H1 (cell line): ENCODE results near the gene IGSF23. TPM values are rescaled to one million over a fixed set of nuclear protein-coding genes. Genes with fewer than 3 reads are reported as not detected.

Experiments
- CTCF ChIA-PET: fragments of 300-600 bp; sonication (Branson Sonifier 250); formaldehyde crosslinking; loops from one replicate; lab custom pipeline; 2021; ENCODE audit not compliant: partially characterized antibody; lab: Charles Lee
- POLR2A ChIA-PET: fragments of 300-600 bp; sonication (Branson Sonifier 250); formaldehyde crosslinking; loops from one replicate; lab custom pipeline; 2021; ENCODE audit warnings: inconsistent platforms; ENCODE audit not compliant: partially characterized antibody; lab: Charles Lee
- DNase-seq, 2 experiments: peaks; one replicate each; pipeline versions ENCODE4 v3.0.0 to v3.0.0-alpha.2; 2010 to 2022; ENCODE audit warnings: low spot score in 2 of 2, low read depth in 1 of 2, mixed read lengths in 1 of 2
- FAIRE-seq: peaks from 2 replicates; lab custom pipeline; 2011; peaks lifted over from hg19 to GRCh38; lab: Jason Lieb, UNC
- H2AFZ ChIP-seq: 2 replicates; pipeline ENCODE4 v1.8.1; 2012; ENCODE audit warnings: low read length, inconsistent platforms
- H2AK5ac ChIP-seq: 2 replicates; pipeline ENCODE4 v1.6.1; 2013; ENCODE audit warnings: low read depth, low read length
- H2BK120ac ChIP-seq: replicated peaks from 2 replicates; pipeline ENCODE3; 2013; ENCODE audit warnings: low read depth, low read length, inconsistent platforms
- H2BK12ac ChIP-seq: 2 replicates; pipeline ENCODE4 v1.6.1; 2013; ENCODE audit warnings: low read depth, low read length
- H2BK15ac ChIP-seq: 2 replicates; pipeline ENCODE4 v1.6.1; 2013; ENCODE audit warnings: low read length
- H2BK20ac ChIP-seq: 2 replicates; pipeline ENCODE4 v1.6.1; 2013; ENCODE audit warnings: low read length
- H2BK5ac ChIP-seq: 2 replicates; pipeline ENCODE4 v1.6.1; 2013; ENCODE audit warnings: low read depth, low read length
- H3K14ac ChIP-seq: 2 replicates; pipeline ENCODE4 v1.6.1; 2013; ENCODE audit warnings: inconsistent platforms; ENCODE audit not compliant: insufficient read length
- H3K18ac ChIP-seq: 2 replicates; pipeline ENCODE4 v1.6.1; 2013; ENCODE audit warnings: low read length; ENCODE audit errors: extremely low read depth
- H3K23ac ChIP-seq: 2 replicates; pipeline ENCODE4 v1.6.1; 2013; ENCODE audit warnings: inconsistent platforms; ENCODE audit not compliant: insufficient read length
- H3K23me2 ChIP-seq: 2 replicates; pipeline ENCODE4 v1.6.1; 2013; ENCODE audit warnings: low read depth, low read length
- H3K27ac ChIP-seq: 2 replicates; pipeline ENCODE4 v1.6.1; 2011; ENCODE audit warnings: low read depth, low read length, inconsistent platforms
- H3K27me3 ChIP-seq, 4 experiments: replicated peaks in 1 of 4; 1 replicate in 1 of 4; 2 replicates in 3 of 4; pipeline versions ENCODE4 v1.6.1 to v1.8.1; 2011 to 2013; ENCODE audit warnings: low read length in 3 of 4, mild to moderate bottlenecking in 3 of 4, inconsistent platforms in 2 of 4, mixed read lengths in 2 of 4, moderate library complexity in 1 of 4; ENCODE audit not compliant: control insufficient read depth in 3 of 4, insufficient read depth in 3 of 4; ENCODE audit errors: extremely low read depth in 1 of 4
- H3K36me3 ChIP-seq, 4 experiments: 2 replicates each; pipeline versions ENCODE4 v1.6.1 to v1.8.1; 2011 to 2013; ENCODE audit warnings: mild to moderate bottlenecking in 4 of 4, low read length in 3 of 4, moderate library complexity in 2 of 4, control low read depth in 1 of 4, inconsistent platforms in 1 of 4; ENCODE audit not compliant: insufficient read depth in 4 of 4, control insufficient read depth in 2 of 4
- H3K4ac ChIP-seq: replicated peaks from 2 replicates; pipeline ENCODE3; 2013; ENCODE audit warnings: low read length, low read depth, mixed read lengths, inconsistent platforms; ENCODE audit not compliant: insufficient read length
- H3K4me1 ChIP-seq, 4 experiments: replicated peaks in 1 of 4; 1 replicate in 1 of 4; 2 replicates in 3 of 4; pipeline versions ENCODE4 v1.6.1 to v1.8.1; 2011 to 2013; ENCODE audit warnings: low read length in 3 of 4, inconsistent platforms in 2 of 4, mixed read lengths in 1 of 4; ENCODE audit not compliant: insufficient read depth in 4 of 4, control insufficient read depth in 3 of 4
- H3K4me2 ChIP-seq, 2 experiments: 2 replicates each; pipeline versions ENCODE4 v1.6.1 to v1.8.1; 2011 to 2013; ENCODE audit warnings: low read depth in 2 of 2, low read length in 2 of 2, control low read depth in 1 of 2, inconsistent platforms in 1 of 2, mild to moderate bottlenecking in 1 of 2; ENCODE audit not compliant: insufficient read depth in 1 of 2
- H3K4me3 ChIP-seq, 4 experiments: fragments of 200-600, 300-600 bp in 1 of 4; sonication (generic), shearing (Covaris generic), sonication (Bioruptor Twin) in 1 of 4; 2 replicates each; pipeline versions ENCODE4 v1.5.1 to v1.8.1; 2011 to 2016; ENCODE audit warnings: low read length in 4 of 4, low read depth in 3 of 4, control low read depth in 2 of 4, inconsistent platforms in 2 of 4, mild to moderate bottlenecking in 2 of 4, mixed read lengths in 1 of 4, moderate library complexity in 1 of 4; ENCODE audit not compliant: insufficient read depth in 2 of 4; ENCODE audit errors: extremely low read depth in 1 of 4
- H3K56ac ChIP-seq: replicated peaks from 2 replicates; pipeline ENCODE3; 2013; ENCODE audit warnings: low read depth, mild to moderate bottlenecking, mixed read lengths, low read length, inconsistent platforms; ENCODE audit not compliant: insufficient read length
- H3K79me1 ChIP-seq: 2 replicates; pipeline ENCODE4 v1.6.1; 2013; ENCODE audit warnings: low read depth, low read length, control low read depth
- H3K79me2 ChIP-seq, 2 experiments: 2 replicates each; pipeline versions ENCODE4 v1.6.1 to v1.8.1; 2012 to 2013; ENCODE audit warnings: low read length in 2 of 2, mild to moderate bottlenecking in 2 of 2, inconsistent platforms in 1 of 2; ENCODE audit not compliant: insufficient read depth in 2 of 2, control insufficient read depth in 1 of 2
- H3K9ac ChIP-seq, 4 experiments: replicated peaks in 1 of 4; 1 replicate in 1 of 4; 2 replicates in 3 of 4; pipeline versions ENCODE4 v1.6.1 to v1.8.1; 2011 to 2013; ENCODE audit warnings: low read depth in 3 of 4, low read length in 3 of 4, control low read depth in 2 of 4, mild to moderate bottlenecking in 2 of 4, moderate library complexity in 2 of 4, inconsistent platforms in 1 of 4; ENCODE audit errors: extremely low read depth in 1 of 4
- H3K9me3 ChIP-seq, 2 experiments: 2 replicates each; pipeline versions ENCODE4 v1.6.1 to v1.8.1; 2012 to 2013; ENCODE audit warnings: mild to moderate bottlenecking in 2 of 2, moderate library complexity in 2 of 2, control low read depth in 1 of 2, inconsistent platforms in 1 of 2, low read depth in 1 of 2, low read length in 1 of 2, mixed read lengths in 1 of 2; ENCODE audit not compliant: insufficient read depth in 2 of 2
- H4K20me1 ChIP-seq, 2 experiments: replicated peaks in 1 of 2; 2 replicates each; pipeline versions ENCODE3 to v1.8.1; 2011 to 2013; ENCODE audit warnings: inconsistent platforms in 2 of 2, low read length in 2 of 2, mild to moderate bottlenecking in 1 of 2; ENCODE audit not compliant: insufficient read depth in 2 of 2, control insufficient read depth in 1 of 2
- H4K5ac ChIP-seq: 2 replicates; pipeline ENCODE4 v1.6.1; 2013; ENCODE audit warnings: low read length, low read depth, mixed read lengths, inconsistent platforms; ENCODE audit not compliant: insufficient read length
- H4K8ac ChIP-seq: 2 replicates; pipeline ENCODE4 v1.8.0; 2013; ENCODE audit warnings: mild to moderate bottlenecking, moderate library complexity, low read length, inconsistent platforms; ENCODE audit not compliant: insufficient read depth; ENCODE audit errors: extremely low read depth
- H4K91ac ChIP-seq: replicated peaks from 2 replicates; pipeline ENCODE3; 2013; ENCODE audit warnings: low read length, mixed read lengths, inconsistent platforms; ENCODE audit not compliant: insufficient read length
- ASH2L ChIP-seq: fragments of 200-600, 300-600 bp; sonication (generic); IDR thresholded peaks from one replicate; pipeline ENCODE4 v1.7.1; 2017; ENCODE audit warnings: low read length
- ATF3 ChIP-seq: IDR thresholded peaks from 2 replicates; pipeline ENCODE4 v1.6.1; 2011; ENCODE audit warnings: low read depth, mild to moderate bottlenecking, low read length; ENCODE audit not compliant: insufficient read depth
- EZH2 ChIP-seq: fragments of 200-600 bp; sonication (generic); IDR thresholded peaks from 2 replicates; pipeline ENCODE4 v1.7.1; 2012; ENCODE audit warnings: low read depth, mild to moderate bottlenecking, moderate library complexity, low read length, inconsistent platforms; ENCODE audit not compliant: severe bottlenecking
- GTF2F1 ChIP-seq: IDR thresholded peaks from 2 replicates; pipeline ENCODE4 v1.6.1; 2012; ENCODE audit warnings: low read depth, low read length, improper control_type of control experiment, borderline replicate concordance
- JUN ChIP-seq: IDR thresholded peaks from 2 replicates; pipeline ENCODE4 v1.6.1; 2011; ENCODE audit warnings: low read depth, mild to moderate bottlenecking, improper control_type of control experiment, low read length
- KDM1A ChIP-seq: fragments of 200-600, 300-600 bp; sonication (generic); IDR thresholded peaks from 2 replicates; pipeline ENCODE4 v1.7.1; 2016; ENCODE audit warnings: mild to moderate bottlenecking, low read length, borderline replicate concordance
- RAD21 ChIP-seq, 2 experiments: IDR thresholded peaks in 1 of 2; conservative IDR thresholded peaks in 1 of 2; 2 replicates each; pipeline ENCODE4 v1.6.1; 2011; ENCODE audit warnings: low read depth in 2 of 2, low read length in 2 of 2, improper control_type of control experiment in 1 of 2, inconsistent platforms in 1 of 2, mild to moderate bottlenecking in 1 of 2, moderate library complexity in 1 of 2
- SAP30 ChIP-seq: fragments of 300-600 bp; sonication (generic); IDR thresholded peaks from 2 replicates; pipeline ENCODE4 v1.7.1; 2012; ENCODE audit warnings: low read length, moderate library complexity, mild to moderate bottlenecking, inconsistent platforms; ENCODE audit not compliant: insufficient read depth, insufficient replicate concordance
- SP1 ChIP-seq: IDR thresholded peaks from 2 replicates; pipeline ENCODE4 v1.6.1; 2011; ENCODE audit warnings: low read depth, low read length
- ZNF274 ChIP-seq: IDR thresholded peaks from 2 replicates; pipeline ENCODE4 v1.7.0; 2012; ENCODE audit warnings: low read length, borderline replicate concordance; ENCODE audit errors: extremely low read depth
- WGBS, 2 experiments: shearing (Covaris generic) in 1 of 2; methylation state at CpG; one replicate each; pipeline versions ENCODE4 v1.1.6 to v1.1.7; 2013 to 2015; ENCODE audit warnings: low lambda C conversion rate in 2 of 2, mixed read lengths in 2 of 2, inconsistent platforms in 1 of 2, low coverage in 1 of 2, missing lambda C conversion rate in 1 of 2; ENCODE audit not compliant: insufficient replicate concordance in 2 of 2, insufficient coverage in 1 of 2, insufficient read length in 1 of 2; ENCODE audit errors: extremely low coverage in 1 of 2, missing lambda C conversion rate in 1 of 2; 5-methylcytosine and 5-hydroxymethylcytosine counted together
- polyA plus RNA-seq, 7 experiments: library from polyadenylated mRNA; depleted of rRNA in 3 of 7; stranded (reverse) in 5 of 7; unstranded in 2 of 7; fragments of >200 nt in 5 of 7; fragments of 200-250 nt in 2 of 7; gene quantifications; 1 replicate in 5 of 7; 2 replicates in 1 of 7; 4 replicates in 1 of 7; pipeline versions ENCODE4 v1.2.1 to v1.2.3, GENCODE V29; 2011 to 2013; ENCODE audit warnings: missing spikeins in 2 of 7, mixed read lengths in 2 of 7
- total RNA-seq: library from RNA; stranded (reverse); fragmentation: NEBNext Ultra II Directional; extraction: Animal tissue kit (Norgen Biotek cat#: 25700); gene quantifications from 2 replicates; pipeline ENCODE4 v1.2.1, GENCODE V29; 2021

IGSF23 gene
- total and polyA plus RNA-seq, 2 of the 8 experiments (the other 6 are each of a cell fraction or from before 2014, with no cell fraction given) = not detected

GRCh38 chr19:44648631-44649251, 35.4 kb downstream of the IGSF23 start:
- TF ChIP-seq KDM1A = no peak
- TF ChIP-seq GTF2F1 = no peak
- TF ChIP-seq SAP30 = no peak
- TF ChIP-seq ZNF274 = no peak
- TF ChIP-seq ATF3 = no peak
- no peak for TF ChIP-seq SP1
- no peak for TF ChIP-seq RAD21 (IDR thresholded peaks at IDR 0.05 in 1 of 2, conservative IDR thresholded peaks at IDR 0.05 in 1 of 2; ENCODE audit: low read depth in 2 of 2, low read length in 2 of 2)
- TF ChIP-seq ASH2L = no peak
- TF ChIP-seq JUN = no peak
- TF ChIP-seq EZH2 = no peak
- H3K23me2 ChIP-seq = no peaks in the 10 kb centered on the region; the same call in 1 of the 2 replicates
- no peaks in the 10 kb centered on the region; the same call in none of the 2 replicates for H3K79me1 ChIP-seq
- no peak overlapping the region for H3K4ac ChIP-seq
- no peak overlapping the region for H2BK12ac ChIP-seq
- no peak overlapping the region for H3K9ac ChIP-seq
- peaks cover 0 to 2% (median 0%) of the 10 kb centered on the region in 4 experiments; a peak in 1 of 7 replicates for H3K4me1 ChIP-seq
- H4K5ac ChIP-seq = no peak overlapping the region
- ChIA-PET POLR2A (interaction anchor here (0.5 to 2.5 kb wide), 3 partner anchors 10 to 306 kb away, joined by 3 to 7 read pairs (median 4); no protein-coding TSS in a partner anchor), CTCF (interaction anchor here (0.6 to 3.6 kb wide), 9 partner anchors 9 to 143 kb away, joined by 3 to 25 read pairs (median 4); no protein-coding TSS in a partner anchor)
- no peak overlapping the region for H2BK15ac ChIP-seq
- no peaks in the 10 kb centered on the region for H3K9me3 ChIP-seq
- no peak overlapping the region for H3K4me2 ChIP-seq
- no peak overlapping the region for H2BK20ac ChIP-seq
- FAIRE-seq (no peak), DNase-seq (no peak)
- H3K27me3 ChIP-seq = no peaks in the 10 kb centered on the region
- H2BK5ac ChIP-seq = no peak overlapping the region
- H2AFZ ChIP-seq = no peak overlapping the region
- no peak overlapping the region for H2AK5ac ChIP-seq
- H3K27ac ChIP-seq = no peak overlapping the region
- no peak overlapping the region for H3K18ac ChIP-seq
- H4K8ac ChIP-seq = no peak overlapping the region
- H3K14ac ChIP-seq = no peak overlapping the region
- peaks cover 2 to 9% of the 10 kb centered on the region in 2 experiments for H4K20me1 ChIP-seq
- 81% methylated on average over 3 of the region's 3 CpGs; no CpG with 5 or more reads in 1 of the 2 experiments for WGBS, 2 experiments
- peaks cover 11 to 40% (median 29%) of the 10 kb centered on the region in 4 experiments; a peak in 6 of 8 replicates for H3K36me3 ChIP-seq
- H2BK120ac ChIP-seq = no peak overlapping the region
- H4K91ac ChIP-seq = no peak overlapping the region
- H3K56ac ChIP-seq = no peak overlapping the region
- peaks cover 0 to 3% of the 10 kb centered on the region in 2 experiments; a peak in 2 of 4 replicates for H3K79me2 ChIP-seq
- H3K23ac ChIP-seq = no peak overlapping the region
- no peak overlapping the region for H3K4me3 ChIP-seq
